Endometrium (tissue), 2 donors: Measurements from ENCODE around the gene PRKCE.
"Not testable (repeated sequence)": the region's sequence is repeated elsewhere in the genome, so short reads cannot be mapped to it uniquely, and the experiment has no call there.

Source experiments
- FAIRE-seq: peaks from 2 replicates; lab custom pipeline; 2012; peaks lifted over from hg19 to GRCh38; lab: Jason Lieb, UNC
- donor health status: control.
- donor health status: control.

PRKCE gene

GRCh38 chr2:45909677-45910191 is 258.3 kb downstream of the PRKCE start:
- no peak for FAIRE-seq

GRCh38 chr2:45910473-45911060 is 259.1 kb downstream of the PRKCE start:
- FAIRE-seq, result no peak

GRCh38 chr2:45911538-45911937 is 260.1 kb downstream of the PRKCE start:
- no peak for FAIRE-seq

- no peak for FAIRE-seq
Measured at GRCh38 chr2:45912109-45912508, 260.6 kb downstream of the PRKCE start.

- FAIRE-seq, result no peak
Measured at GRCh38 chr2:45913539-45913938, 262.1 kb downstream of the PRKCE start.

- no peak for FAIRE-seq
Measured at GRCh38 chr2:45915523-45915922, 264.0 kb downstream of the PRKCE start.

- not testable (repeated sequence) for FAIRE-seq
Measured at GRCh38 chr2:45917561-45918176, 266.2 kb downstream of the PRKCE start.

GRCh38 chr2:45918463-45919159 is 267.1 kb downstream of the PRKCE start:
- no peak for FAIRE-seq

- FAIRE-seq, result no peak
Measured at GRCh38 chr2:45919160-45919650, 267.7 kb downstream of the PRKCE start.

- FAIRE-seq, result no peak
Measured at GRCh38 chr2:45919711-45920111, 268.2 kb downstream of the PRKCE start.

- no peak for FAIRE-seq
Measured at GRCh38 chr2:45921921-45922320, 270.4 kb downstream of the PRKCE start.

GRCh38 chr2:45922577-45922988 is 271.1 kb downstream of the PRKCE start:
- no peak for FAIRE-seq

- FAIRE-seq, result no peak
Measured at GRCh38 chr2:45923701-45924100, 272.2 kb downstream of the PRKCE start.

- no peak for FAIRE-seq
Measured at GRCh38 chr2:45925026-45925425, 273.6 kb downstream of the PRKCE start.

- FAIRE-seq, result no peak
Measured at GRCh38 chr2:45925636-45926366, 274.3 kb downstream of the PRKCE start.

GRCh38 chr2:45928946-45929345 is 277.5 kb downstream of the PRKCE start:
- no peak for FAIRE-seq

- no peak for FAIRE-seq
Measured at GRCh38 chr2:45929674-45930395, 278.4 kb downstream of the PRKCE start.

GRCh38 chr2:45930396-45930792 is 278.9 kb downstream of the PRKCE start:
- no peak for FAIRE-seq

GRCh38 chr2:45932278-45932975 is 281.0 kb downstream of the PRKCE start:
- no peak for FAIRE-seq

- no peak for FAIRE-seq
Measured at GRCh38 chr2:45935791-45936622, 284.5 kb downstream of the PRKCE start.
